C1 segment of cervical spinal cord (tissue), 14 donors: Measurements from ENCODE around the gene SELENOO.
A peak's percentile ranks its signal among the peaks of the same experiment; 100 is the strongest.
"Not testable (repeated sequence)": the region's sequence is repeated elsewhere in the genome, so short reads cannot be mapped to it uniquely, and the experiment has no call there.

ENCODE experiments used
- DNase-seq, 14 donors: peaks; one replicate each; lab custom pipeline; 2025; lab: John Stamatoyannopoulos, UW

The SELENOO gene

DNA sequence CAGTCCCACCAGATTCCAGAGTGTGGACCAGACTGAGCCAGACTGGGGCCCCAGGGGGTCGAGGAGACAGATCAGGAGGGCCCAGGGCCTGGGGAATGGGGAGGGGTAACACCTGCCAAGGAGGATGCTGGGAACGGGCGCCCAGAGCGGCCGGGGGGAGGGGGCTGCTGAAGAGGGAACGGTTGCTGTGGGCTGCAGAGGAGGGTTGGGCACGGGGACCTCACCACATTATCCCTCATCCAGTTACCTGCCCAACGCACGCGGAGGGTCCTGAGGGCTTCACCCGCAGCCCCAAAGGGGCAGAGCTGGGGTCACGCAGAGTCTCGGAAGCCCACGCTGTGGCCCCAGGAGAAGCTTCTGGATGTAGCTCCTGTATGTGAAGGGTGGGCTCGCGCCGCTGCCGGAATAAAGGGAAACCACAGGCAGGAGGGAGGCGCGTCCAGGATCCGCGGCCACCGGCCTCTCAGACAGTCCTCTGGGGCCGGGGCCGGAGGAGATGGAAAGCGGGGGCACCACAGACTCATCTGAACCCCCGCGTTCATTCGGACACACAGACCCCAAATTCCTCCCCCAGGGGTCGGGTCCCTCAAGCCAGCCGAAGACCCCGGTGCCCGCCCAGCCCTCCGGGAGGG, 866 bp upstream of the SELENOO start:
- no peak for DNase-seq

- peak in 1 of 14 donors; percentile 73 for DNase-seq
These were observed 649 bp downstream of the SELENOO start for GRCh38 chr22:50201191-50202129.

DNA sequence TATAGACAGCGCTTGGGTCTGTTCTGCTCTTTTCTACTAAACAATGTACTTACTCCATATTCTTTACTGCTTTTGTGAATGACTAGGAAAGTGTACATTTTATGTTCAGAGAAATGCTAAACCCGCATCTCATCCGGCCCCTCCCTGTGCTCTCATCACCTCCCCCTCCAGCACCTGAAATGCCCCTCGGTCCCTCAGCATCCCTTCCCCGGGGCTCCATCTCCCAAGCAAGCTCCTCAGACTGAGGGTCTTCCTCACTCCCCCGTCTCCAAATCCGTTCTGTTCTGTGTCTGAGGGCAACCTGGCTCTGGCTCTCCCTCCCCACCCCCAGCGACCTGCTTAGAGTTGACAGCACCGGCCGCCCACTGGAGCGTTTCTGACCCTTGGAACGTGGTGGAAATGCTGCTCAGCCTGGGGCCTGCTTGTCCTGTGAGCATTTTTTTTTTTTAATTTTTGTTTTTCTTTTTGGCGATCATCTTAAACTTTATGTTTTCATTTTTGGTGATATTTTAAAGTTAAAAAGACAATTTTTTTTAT, 1.4 kb downstream of the SELENOO start:
- DNase-seq = no peak

GRCh38 chr22:50203288-50203687, 2.5 kb downstream of the SELENOO start:
- DNase-seq = no peak

GRCh38 chr22:50204571-50204970, 3.8 kb downstream of the SELENOO start:
- no peak for DNase-seq

- not testable (repeated sequence) for DNase-seq
These were observed 4.2 kb downstream of the SELENOO start for GRCh38 chr22:50204998-50205397.

GRCh38 chr22:50205781-50206569, 5.2 kb downstream of the SELENOO start:
- no peak for DNase-seq

DNA sequence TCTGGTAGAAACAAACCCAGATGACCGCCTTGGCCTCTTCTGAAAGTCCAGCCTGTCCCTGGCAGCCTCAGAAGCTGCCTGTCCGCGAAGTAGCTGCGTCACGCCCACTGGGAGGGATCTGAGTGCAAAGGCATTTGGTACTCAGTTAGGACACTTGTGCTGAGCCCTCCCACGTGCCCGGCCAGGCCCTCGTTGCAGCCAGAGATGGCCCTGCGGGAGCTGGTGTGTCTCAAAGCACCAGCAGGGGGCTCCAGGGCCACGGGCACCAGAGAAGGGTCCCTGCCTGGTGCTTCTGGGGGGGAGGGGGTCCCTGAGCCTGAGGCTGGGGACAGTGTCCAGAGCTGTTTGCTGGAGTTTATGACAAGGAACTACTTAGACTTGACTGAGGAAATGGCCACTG, 5.8 kb downstream of the SELENOO start:
- DNase-seq = peak in 6 of 14 donors; percentile 3 to 70 (median 42)

- DNase-seq = no peak
These were observed 6.8 kb downstream of the SELENOO start for GRCh38 chr22:50207383-50208140.

- no peak for DNase-seq
These were observed 7.7 kb downstream of the SELENOO start for GRCh38 chr22:50208430-50208938.

DNA sequence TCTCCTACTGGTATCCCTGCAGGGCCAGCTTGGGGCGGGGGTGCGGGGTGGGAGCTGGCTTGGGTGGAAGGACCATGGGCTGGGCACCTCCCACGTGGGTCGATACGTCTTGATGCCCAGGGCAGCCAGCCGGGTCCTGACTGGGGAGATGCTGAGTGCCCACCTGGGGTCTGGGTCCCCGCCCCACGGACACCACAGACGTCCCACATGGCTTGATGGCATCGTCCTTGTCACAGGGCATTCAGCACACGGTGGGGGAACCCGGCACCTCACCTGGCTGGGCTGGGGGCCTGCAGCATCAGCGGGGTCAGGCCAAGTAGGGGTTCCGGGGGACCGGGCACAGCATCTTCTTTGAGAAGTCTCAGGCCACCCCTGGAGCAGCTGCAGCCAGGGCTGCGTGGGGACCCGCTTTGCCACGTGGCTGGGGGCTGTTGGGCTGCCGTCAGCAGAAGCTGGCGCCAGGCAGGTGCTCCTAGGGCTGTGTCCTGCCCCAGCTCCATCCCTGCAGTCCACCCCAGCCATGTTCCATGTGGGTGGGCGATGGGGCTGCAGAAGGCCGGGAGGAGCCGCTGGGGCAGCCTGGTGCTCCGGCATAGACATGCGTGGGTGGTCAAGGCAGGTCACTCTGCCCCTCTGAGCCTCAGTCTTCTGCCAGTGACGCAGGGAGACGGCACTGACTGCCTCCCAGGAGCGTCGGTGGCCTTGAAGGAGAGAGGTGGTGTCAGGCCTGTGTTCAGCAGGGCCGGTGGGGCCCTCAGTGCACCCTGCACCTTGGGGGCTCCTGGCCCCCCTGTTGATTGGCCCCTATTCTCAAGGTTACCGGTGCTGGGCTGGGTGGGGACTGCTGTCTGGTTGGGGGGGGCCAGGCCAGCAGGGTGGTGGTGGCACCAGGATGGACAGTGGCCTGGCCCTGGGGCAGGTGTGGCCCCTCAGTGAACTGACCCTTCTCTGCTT, 8.4 kb downstream of the SELENOO start:
- no peak for DNase-seq

DNA sequence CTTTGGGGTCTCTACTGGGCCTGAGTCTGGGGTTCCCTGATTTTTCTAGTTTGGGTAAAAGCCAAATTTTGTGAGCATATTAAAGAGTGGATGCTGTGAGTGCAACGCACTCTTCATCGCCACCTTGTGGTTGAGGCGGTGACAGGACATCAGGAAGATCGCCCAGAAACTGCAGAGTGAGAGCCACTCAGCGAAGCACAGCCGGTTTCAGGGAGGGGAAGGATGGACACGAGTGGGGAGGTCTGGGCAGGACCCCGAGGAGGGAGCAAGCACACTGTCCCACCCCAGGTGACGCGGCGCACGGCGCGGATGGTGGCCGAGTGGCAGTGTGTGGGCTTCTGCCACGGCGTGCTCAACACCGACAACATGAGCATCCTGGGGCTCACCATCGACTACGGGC, 9.1 kb downstream of the SELENOO start:
- DNase-seq = peak in 6 of 14 donors; percentile 7 to 68 (median 19)

DNA sequence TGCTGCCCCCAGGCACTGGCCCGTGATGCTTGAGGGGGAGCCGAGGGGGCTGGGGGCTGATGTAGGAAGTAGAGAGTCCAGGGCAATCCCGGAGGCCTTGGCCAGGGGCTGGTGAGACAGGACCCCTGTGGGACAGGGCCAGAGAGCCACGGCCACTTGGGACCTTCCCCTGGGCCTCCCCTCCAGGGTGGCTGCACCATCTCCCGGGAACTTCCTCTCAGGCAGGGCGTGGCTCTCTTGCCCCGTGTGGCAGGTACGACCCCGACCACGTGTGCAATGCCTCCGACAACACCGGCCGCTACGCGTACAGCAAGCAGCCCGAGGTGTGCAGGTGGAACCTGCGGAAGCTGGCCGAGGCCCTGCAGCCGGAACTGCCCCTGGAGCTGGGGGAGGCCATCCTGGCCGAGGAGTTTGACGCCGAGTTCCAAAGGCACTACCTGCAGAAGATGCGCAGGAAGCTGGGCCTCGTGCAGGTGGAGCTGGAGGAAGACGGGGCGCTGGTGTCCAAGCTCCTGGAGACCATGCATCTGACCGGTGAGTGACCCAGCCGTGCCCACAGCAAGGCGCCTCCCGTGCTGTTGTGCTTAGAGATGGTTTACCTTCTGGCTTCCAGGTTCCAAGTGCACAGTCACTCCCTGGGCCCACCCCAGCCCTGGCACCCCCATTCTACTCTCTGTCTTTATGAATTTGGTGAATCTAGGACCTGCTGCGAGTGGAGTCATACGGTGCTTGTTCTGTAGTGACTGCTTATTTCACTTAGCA, 9.7 kb downstream of the SELENOO start:
- no peak for DNase-seq

DNA sequence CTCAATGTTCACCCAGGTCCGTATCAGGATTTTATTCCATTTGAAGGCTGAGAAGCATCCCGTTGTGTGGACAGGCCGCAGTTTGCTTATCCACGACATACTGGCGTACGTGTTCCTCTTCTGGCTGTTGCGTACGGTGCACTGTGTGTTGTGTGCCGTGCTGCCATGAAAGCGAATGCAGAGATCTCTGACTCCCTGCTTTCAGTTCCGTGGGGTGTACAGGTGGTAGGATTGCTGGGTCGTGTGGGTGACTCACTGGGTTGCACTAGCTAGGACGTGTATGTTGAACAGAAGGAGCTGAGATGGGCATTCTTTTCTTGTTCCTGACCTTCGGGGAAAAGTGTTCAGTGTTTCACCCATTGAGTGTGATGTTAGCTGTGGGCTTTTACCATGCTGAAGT, 10.3 kb downstream of the SELENOO start:
- no peak for DNase-seq

DNA sequence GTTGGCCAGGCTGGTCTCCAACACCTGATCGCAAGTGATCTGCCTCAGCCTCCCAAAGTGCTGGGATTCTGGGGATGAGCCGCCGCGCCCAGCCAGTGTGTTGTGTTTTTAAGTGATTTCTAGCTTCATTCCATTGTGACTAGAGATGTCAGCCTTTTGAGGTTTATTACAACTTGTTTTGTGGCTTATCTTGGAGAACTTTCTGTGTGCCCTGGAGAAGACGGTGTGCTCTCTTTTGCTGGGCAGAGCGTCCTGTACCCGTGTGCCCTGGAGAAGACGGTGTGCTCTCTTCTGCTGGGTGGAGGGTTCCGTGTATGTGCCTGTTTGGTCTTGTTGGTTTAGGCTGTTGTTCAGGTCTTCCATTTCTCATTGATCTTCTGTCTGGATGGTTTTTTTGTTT, 12.5 kb downstream of the SELENOO start:
- no peak for DNase-seq

DNA sequence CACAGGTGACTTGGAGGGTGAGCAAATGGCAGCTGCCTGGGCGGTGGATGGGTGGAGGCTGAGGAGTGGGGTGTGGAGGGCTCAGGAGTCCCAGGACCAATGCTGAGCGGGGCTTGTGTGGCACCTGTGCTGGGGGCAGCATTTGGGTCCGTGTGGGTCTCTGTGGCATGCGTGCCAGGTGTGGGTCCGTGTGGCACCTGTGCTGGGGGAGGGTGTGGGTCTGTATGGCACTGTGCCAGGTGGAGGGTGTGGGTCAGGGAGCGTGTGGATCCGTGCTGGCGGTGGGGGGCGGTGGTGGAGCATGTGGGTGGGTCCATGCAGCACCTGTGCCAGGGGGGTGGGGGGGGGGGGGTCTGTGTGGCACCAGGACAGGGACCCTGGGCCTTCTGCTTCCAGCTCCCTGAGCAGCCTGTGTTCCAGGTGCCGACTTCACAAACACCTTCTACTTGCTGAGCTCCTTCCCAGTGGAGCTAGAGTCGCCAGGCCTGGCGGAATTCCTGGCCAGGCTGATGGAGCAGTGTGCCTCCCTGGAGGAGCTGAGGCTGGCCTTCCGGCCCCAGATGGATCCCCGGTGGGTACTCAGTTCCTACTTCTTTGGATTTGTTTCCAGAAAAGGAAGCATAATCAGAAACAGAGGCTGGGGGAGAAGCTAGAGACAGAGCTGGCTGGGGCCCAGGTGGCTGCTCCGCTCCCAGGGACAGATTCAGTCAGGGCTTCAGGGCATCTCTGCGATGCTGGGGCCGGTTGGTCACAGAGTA, 14.7 kb downstream of the SELENOO start:
- no peak for DNase-seq

DNA sequence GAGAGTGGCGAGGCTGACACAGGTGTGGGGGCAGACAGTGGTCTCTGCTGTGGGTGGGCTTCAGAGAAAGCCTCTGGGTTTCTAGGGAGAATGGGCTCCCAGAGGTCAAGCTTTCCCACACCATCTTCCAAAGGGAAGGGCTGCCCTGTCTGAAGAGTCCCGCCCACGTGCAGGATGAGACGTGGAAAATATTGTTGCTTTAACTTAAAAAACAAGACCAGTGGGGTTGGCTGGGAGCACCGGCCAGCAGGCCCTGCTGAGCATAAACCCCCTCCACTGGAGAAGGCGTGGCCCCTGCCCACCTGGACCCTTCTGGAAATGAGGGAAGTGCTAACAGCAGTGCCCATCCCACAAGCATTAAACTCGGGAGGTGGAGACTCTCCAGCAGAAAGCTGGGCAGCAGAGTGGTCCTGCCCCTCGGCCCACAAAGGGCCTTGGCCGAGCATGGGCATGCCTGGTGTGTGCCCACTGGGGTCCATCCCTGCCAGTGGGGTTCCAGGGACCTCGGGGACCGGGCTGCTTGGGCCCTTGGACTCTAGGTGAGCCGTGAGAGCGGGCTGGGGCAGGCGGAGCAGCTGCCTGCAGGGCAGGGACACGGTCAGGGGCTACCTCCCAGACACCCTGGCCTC, 15.4 kb downstream of the SELENOO start:
- no peak for DNase-seq
